DMS 273 treated with DMSO at 0.1 percent for 48 hours (cell line): ENCODE measurements around the gene IGDCC3.
A peak's percentile ranks its signal among the peaks of the same experiment; 100 is the strongest.

Experiments used
- DNase-seq: peaks from one replicate; lab custom pipeline; 2025; lab: John Stamatoyannopoulos, UW

IGDCC3 gene

DNA sequence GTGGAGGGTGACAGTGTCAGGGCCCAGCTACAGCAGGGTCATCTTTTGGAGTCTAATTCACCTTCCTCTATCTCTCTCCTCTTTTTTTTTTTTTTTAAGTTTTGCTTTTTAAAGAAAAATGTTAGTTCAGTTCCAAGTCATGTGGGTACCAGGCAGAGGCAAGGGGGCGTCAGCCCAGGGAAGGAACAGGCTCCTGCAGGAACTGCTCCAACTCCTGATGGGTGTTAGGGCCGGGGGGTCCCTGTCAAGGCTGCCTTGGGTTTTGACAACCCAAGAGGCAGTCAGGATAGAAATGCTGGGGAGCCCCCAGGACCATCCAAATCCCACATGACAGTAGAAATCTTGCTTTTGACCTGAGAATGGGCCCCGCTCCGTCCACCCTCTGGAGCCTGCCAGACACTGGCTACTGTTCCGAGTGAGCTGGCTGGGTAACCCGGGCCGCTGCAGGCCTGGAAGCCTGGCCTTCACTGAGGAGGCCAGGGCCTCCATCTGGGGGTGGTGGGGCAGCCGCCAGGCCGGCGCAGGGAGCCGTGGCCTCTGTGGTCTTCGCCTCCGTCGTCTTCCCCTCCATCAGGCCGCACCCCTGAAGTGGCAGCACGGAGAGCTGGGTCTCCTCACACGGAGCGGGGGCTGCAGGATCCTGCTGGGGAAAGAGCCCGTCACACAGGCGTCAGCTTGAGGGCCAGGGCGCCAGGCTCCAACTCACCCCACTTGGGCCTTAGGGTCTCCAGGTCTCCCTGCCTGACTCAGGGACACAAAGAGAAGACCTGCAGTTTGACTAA, 49.1 kb downstream of the IGDCC3 start:
- DNase-seq = no peak

GRCh38 chr15:65327651-65328393, 50.0 kb downstream of the IGDCC3 start:
- no peak for DNase-seq

DNA sequence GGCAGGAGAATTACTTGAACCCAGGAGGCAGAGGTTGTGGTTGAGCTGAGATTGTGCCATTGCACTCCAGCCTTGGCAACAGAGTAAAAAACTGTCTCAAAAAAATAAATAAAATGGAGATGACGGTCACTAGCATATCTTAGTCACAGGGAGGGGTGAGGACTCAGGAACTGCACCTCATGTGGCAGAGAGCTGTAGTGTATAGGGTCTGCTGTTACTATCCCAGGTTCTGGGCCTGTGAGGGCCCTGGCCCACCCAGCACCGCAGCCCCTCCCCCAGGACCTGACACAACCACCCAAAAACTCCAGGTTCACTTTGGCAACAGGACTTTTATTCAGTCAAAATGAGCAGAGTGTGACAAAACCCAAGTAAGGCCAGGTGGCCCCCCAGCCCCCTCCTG, 51.0 kb downstream of the IGDCC3 start:
- no peak for DNase-seq

- DNase-seq = no peak
These were observed 51.7 kb downstream of the IGDCC3 start for GRCh38 chr15:65326117-65326526.

- peak; percentile 72 for DNase-seq
These were observed 54.7 kb downstream of the IGDCC3 start for GRCh38 chr15:65323071-65323511.

- DNase-seq = no peak
These were observed 58.9 kb downstream of the IGDCC3 start for GRCh38 chr15:65318870-65319356.

DNA sequence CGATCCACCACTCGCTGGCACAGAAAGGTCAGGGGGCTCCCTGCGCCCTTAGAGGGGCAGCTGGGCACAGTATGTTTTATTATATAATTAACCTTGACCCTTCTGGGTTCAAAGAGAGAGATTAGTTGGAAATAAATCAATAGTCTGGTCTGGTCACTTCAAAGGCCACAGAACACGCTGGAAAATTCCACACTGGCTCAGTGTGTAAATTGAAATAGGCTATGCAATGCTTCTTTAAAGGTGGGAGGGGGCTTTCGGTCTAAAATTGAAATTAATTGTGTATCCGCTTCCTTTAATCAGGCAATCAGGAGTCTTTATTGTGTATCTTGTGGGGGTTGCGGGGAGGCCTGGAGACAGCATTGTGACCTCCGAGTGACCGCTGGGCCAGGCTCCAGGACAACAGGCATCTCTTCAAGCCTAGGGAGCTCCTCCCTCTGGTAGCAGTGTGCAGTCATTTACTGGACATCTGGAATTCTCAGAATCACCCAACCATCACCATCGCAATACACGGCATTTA, 65.3 kb downstream of the IGDCC3 start:
- DNase-seq = no peak

DNA sequence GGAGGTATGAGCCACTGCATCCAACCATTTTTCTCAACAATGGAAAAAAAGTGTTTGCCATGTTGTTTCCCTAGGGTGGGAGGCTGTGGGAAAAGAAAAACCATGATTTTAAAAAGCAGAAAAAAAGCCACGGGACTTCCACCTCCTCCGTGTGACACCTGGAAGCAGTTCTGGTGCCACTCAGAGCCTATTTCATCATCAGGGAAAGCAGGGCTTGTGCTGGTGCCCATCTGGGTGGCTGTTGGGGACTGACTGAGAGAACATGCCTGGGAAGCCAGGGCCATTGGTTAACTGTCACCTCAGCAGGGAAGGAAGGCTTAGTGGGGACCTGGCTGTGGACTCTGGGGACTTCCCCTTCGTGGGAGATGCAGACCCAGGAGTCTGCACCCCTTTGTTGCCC, 66.0 kb downstream of the IGDCC3 start:
- no peak for DNase-seq

DNA sequence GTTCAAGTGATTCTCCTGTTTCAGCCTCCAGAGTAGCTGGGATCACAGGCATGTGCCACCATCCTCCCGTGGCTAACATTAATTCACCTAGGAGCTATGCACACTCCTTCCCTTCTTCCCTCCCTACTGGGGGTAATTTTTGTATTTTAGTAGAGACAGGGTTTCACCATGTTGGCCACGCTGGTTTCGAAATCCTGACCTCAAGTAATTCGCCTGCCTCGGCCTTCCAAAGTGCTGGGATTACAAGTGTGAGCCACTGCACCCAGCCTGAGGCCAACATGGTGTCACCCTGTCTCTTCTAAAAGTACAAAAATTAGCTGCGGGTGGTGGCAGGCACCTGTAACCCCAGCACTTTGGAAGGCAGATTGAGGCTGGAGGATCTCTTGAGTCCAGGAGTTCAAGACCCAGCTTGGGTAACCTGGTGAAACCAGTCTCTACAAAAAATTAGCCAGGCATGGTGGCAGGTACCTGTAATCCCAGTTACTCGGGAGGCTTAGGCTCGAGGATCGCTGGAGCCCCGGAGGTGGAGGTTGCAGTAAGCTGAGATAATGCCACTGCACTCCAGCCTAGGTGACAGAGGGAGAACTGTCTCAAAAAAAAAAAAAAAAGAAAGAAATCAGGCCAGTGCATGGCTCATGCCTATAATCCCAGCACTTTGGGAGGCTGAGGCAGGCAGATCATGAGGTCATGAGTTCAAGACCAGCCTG, 67.2 kb downstream of the IGDCC3 start:
- DNase-seq = no peak

DNA sequence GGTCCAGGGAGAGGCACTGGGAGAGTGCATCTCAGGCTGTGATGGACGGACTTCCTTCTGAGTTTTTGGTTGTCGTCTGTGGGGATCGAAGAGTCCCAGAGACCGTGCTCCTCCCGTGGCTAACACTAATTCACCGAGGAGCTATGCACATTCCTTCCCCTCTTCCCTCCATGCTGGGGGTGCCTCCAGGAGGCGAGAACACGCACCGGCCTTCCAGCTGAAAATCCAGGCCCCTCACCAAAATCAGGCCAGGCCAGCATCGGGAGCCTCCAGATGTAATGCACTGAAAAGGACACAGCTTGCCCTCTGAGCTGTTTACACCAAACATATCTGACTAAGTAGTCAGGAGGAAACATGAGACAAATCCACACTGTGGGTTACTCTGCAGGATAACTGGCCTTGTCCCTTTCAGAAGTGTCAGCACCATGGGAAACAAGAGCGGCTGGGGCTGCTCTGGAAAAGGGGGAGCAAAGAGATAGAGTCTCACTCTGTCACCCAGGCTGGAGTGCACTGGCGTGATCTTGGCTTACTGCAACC, 67.9 kb downstream of the IGDCC3 start:
- no peak for DNase-seq

DNA sequence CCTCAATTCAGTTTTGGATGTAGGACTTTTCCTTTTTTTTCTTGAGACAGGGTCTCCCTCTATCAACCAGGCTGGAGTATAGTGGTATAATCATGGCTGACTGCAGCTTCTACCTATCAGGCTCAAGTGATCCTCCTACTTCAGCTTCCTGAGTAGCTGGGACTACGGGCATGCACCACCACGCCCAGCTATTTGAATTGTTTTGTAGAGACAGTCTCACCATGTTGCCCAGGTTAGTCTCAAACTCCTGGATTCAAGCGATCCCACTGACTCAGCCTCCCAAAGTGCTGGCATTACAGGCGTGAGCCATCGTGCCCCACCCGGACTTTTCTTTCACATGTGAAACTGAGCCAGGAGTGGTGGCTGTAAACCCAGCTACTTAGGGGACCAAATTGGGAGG, 69.8 kb downstream of the IGDCC3 start:
- no peak for DNase-seq

DNA sequence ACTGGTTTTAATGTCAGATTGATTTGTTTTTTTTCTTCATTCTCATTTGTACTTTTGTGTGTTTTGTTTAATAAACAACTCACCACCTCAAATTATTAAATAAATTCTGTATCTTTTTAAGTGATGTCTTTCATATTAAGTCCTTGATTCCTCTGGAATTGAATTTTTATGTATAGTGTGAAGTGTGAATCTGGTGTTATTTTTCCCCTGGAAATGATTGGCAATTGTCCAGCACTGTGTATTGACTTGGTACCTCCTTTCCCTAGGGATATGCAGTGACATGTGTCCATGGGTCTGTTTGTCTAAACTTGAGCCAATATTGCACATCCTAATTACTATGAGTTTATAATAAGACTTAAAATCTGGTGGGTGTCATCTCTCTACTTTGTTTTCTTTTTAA, 71.3 kb downstream of the IGDCC3 start:
- DNase-seq = no peak

DNA sequence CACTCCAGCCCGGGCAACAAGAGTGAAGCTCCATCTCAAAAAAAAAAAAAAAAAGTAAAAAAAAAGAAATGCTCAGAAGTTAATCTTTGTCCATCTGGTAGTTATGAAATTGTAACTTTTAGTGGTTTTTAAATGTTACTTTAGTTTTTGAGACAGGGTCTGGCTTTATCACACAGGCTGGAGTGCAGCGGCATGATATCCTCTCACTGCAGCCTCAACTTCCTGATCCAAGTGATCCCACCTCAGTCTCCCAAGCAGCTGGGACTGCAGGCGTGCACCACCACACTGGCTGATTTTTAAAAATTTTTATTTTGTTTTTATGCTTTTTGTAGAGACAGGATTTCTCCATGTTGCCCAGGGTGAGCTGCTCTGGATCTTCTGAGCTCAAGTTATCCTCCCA, 72.0 kb downstream of the IGDCC3 start:
- DNase-seq = no peak

GRCh38 chr15:65305150-65305758, 72.5 kb downstream of the IGDCC3 start:
- no peak for DNase-seq

DNA sequence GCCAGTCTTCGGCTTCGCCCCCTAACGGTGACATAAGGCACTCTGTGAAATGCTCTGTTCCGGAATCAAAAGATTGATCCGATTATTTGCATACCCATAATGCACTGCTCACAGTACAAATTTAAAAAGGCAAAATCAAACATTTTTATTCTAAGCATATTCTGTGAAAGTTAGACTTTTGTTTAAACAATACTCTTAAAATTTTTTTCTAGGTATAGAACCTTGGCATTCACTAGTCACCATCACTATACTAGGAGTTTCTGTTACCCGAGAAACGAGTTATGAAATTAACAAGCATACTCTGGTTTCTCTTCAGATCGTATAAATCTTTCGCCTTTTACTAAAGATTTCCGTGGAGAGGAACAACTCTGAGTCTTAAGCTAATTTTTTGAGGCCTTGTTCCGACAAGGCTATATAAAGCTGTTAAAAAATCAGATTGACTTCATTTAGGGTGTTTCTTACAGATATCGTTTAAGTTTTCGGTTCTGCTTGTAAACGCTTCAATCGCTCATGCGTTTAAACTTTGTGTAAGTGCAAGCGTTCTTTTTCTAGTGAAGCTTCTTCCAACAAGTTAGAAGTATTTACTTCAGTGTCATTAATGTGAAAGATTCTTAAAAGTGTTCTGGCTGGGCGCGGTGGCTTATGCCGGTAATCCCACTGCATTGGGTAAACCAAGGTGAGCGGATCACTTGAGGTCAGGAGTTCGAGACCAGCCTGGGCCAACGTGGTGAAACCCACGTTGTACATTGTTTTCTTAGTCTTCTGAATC, 73.2 kb downstream of the IGDCC3 start, which contains the start of gene RNU5B-1:
TSS of gene RNU5B-1 (plus strand) at position 297 of the 769 bp plus-strand sequence.
- peak; percentile 98 for DNase-seq

DNA sequence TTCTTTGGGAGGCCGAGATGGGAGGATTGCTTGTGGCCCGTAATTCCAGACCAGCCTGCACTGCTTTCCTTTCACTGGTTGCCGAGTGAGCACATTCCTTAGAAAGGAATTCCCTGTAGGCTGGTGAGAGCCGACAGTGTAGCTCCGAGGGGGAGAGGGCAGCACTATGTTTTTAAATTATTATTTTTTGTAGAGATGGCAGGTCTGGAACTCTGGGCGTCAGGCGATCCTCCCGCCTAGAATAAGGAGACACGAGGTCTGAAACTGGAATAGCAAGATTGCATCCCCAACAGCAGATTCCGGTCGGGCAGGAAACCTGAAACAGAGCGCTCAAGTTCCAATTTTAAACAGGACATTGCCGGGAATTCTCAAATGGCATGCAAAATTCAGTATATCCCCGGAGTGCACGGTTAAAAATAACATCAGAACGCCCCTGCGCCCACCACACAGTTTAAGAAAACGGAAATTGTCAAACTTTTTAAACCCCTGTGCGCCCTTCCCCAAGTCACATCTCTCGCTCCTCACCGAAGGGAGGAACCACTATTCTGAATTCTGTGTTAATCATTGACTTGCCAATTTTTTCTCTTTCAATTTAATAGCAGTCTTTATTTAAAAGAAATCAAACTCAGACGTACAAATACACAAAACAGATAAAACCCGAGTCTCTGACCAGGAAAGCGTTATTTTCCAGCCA, 74.0 kb downstream of the IGDCC3 start:
- peak; percentile 8 for DNase-seq

- no peak for DNase-seq
These were observed 75.7 kb downstream of the IGDCC3 start for GRCh38 chr15:65302061-65302460.

GRCh38 chr15:65300924-65301441, 76.8 kb downstream of the IGDCC3 start:
- no peak for DNase-seq

GRCh38 chr15:65298731-65299130, 79.1 kb downstream of the IGDCC3 start:
- DNase-seq = no peak

GRCh38 chr15:65292938-65293518, 84.8 kb downstream of the IGDCC3 start:
- no peak for DNase-seq
